Measurements from ENCODE around the gene NRK. TPM values are rescaled to one million over a fixed set of nuclear protein-coding genes. Genes with fewer than 3 reads are reported as not detected.

NRK gene
- total and polyA plus RNA-seq, 11 donors = 0.43 to 5.4 (median 1.9) TPM

DNA sequence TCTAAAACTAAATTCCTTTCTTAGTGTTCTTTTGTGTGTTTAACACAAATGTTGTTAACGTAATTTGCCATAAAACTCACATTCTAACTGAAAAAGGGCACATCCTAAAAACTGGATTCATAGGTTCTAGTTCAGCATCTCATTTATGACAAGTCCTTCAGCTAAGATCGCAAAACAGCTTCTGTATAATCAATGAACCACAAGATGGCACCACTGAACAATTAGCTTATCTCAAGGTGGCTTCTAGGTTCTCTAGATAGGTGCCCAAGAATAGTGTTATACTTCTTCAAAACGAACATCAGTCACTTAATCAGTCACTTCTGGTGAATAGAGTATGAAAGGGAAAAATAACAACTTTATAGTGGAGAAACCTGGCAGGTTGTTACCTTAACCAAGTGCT is 54.3 kb downstream of the NRK start:
- TF ChIP-seq, protein P1, sequence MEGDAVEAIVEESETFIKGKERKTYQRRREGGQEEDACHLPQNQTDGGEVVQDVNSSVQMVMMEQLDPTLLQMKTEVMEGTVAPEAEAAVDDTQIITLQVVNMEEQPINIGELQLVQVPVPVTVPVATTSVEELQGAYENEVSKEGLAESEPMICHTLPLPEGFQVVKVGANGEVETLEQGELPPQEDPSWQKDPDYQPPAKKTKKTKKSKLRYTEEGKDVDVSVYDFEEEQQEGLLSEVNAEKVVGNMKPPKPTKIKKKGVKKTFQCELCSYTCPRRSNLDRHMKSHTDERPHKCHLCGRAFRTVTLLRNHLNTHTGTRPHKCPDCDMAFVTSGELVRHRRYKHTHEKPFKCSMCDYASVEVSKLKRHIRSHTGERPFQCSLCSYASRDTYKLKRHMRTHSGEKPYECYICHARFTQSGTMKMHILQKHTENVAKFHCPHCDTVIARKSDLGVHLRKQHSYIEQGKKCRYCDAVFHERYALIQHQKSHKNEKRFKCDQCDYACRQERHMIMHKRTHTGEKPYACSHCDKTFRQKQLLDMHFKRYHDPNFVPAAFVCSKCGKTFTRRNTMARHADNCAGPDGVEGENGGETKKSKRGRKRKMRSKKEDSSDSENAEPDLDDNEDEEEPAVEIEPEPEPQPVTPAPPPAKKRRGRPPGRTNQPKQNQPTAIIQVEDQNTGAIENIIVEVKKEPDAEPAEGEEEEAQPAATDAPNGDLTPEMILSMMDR (IDR thresholded peaks at IDR 0.05) = peak in 1 of 12 donors; percentile 13
- TF ChIP-seq POLR2A (IDR thresholded peaks at IDR 0.05) = no peak
- 35 to 52% (median 43%) methylated on average over 3 of the region's 3 CpGs for WGBS, 4 donors
- intact Hi-C loops (cut with DNase I) = no loop called here
- Histone ChIP-seq H3K9me3 (no peaks in the 10 kb centered on the region), H3K4me1 (no peaks in the 10 kb centered on the region), H3K4me3 (no peak overlapping the region), H3K27ac (no peak overlapping the region), H3K27me3 (peaks cover 0 to 10% (median 0%) of the 10 kb centered on the region in 9 donors), H3K36me3 (no peaks in the 10 kb centered on the region)
- DNase-seq (no peak), ATAC-seq (no peak)

DNA sequence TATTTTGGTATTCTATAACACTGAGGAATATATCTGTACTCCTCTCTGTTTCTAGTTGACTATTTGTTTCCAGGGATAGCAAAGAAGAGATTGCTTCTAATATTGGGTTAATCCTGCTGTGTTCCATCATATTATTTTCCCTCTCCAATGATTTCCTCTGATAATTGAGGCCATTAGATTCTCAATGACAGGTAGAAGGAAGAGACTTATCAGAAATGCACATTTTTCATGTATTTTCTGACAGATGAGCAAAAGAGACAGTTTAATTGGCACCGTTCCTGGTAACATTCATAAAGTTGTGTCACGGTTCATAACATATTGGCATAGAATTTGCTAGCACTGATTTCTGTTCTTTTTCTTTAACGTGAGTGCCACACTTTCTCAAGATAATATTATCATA is 58.2 kb downstream of the NRK start:
- H3K27ac ChIP-seq = no peak overlapping the region
- peaks cover 0 to 16% (median 0%) of the 10 kb centered on the region in 9 donors for H3K27me3 ChIP-seq
- WGBS, 4 donors = 60 to 82% (median 71%) methylated on average over 3 of the region's 3 CpGs
- TF ChIP-seq POLR2A (IDR thresholded peaks at IDR 0.05) = no peak
- TF ChIP-seq, protein P1 (IDR thresholded peaks at IDR 0.05) = no peak
- no peaks in the 10 kb centered on the region for H3K4me1 ChIP-seq
- DNase-seq = no peak
- H3K36me3 ChIP-seq = no peaks in the 10 kb centered on the region
- H3K9me3 ChIP-seq = no peaks in the 10 kb centered on the region
- H3K4me3 ChIP-seq = no peak overlapping the region
- intact Hi-C loops (cut with DNase I) = no loop called here
- ATAC-seq = no peak

DNA sequence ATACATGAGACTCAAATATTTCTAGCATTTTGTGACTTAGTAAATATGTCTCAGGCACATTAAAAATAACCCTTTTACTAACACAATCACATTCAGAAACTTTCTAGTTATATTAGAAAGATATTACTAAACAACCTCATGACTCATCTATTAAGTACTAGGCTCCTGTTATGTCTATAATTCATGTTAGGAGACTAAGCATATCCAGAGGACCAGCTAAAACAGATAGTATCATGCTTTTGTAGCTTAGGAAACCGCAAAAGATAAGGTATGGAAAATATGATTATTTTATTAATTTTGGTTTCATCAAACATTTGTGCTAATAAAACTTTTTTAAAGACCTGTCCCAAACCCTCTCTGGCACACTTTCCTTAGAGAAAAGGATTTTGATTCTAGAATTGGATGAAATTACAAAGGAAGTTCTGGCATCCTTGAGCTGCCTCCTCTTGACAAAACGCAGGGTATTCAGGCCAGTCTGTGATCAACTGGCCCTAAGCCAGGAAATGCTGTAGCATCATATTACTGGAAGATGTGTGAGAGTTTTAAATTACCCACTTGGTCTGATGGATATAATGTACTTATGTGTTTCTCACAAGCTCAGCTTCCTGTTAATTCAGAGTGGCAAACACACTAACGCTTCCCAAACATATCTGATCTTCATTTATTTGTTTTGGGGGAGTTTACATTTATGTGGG is 60.4 kb downstream of the NRK start:
- H3K36me3 ChIP-seq = no peaks in the 10 kb centered on the region

DNA sequence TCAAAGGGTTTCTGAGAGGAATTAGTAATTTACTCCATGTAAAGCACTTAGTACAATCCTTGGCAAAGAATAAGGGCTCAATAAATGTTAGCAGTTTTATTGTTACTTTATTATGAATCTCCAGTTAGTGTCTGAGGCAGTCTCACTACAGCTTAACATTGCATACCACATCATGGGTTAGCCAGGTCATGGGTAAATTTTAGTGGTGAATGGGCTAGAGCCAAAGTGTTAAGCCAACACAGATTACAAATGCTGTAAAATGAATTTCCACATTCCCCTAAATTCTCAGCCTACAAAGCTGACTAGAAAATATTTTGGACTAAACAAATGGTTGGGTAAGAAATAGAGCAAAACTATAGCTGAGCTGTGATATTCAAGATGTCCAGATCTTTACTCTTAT is 72.4 kb downstream of the NRK start:
- Histone ChIP-seq H3K27me3 (peaks cover 0 to 10% (median 0%) of the 10 kb centered on the region in 9 donors), H3K4me1 (no peaks in the 10 kb centered on the region), H3K27ac (no peak overlapping the region), H3K36me3 (peaks cover 0 to 3% (median 0%) of the 10 kb centered on the region in 9 donors), H3K4me3 (no peak overlapping the region), H3K9me3 (no peaks in the 10 kb centered on the region)
- ATAC-seq (no peak), DNase-seq (no peak)
- intact Hi-C loops (cut with DNase I) = no loop called here
- no peak for TF ChIP-seq POLR2A (IDR thresholded peaks at IDR 0.05)
- TF ChIP-seq, protein P1 (IDR thresholded peaks at IDR 0.05) = no peak

More for the DNA sequence above, 60.4 kb downstream of the NRK start:
- Histone ChIP-seq H3K4me1 (no peaks in the 10 kb centered on the region), H3K27ac (no peak overlapping the region), H3K9me3 (no peaks in the 10 kb centered on the region), H3K4me3 (no peak overlapping the region), H3K27me3 (peaks cover 0 to 11% (median 0%) of the 10 kb centered on the region in 9 donors)
- intact Hi-C loops (cut with DNase I) = no loop called here
- WGBS, 4 donors = 39 to 48% (median 45%) methylated on average over 3 of the region's 3 CpGs
- TF ChIP-seq, protein P1 (IDR thresholded peaks at IDR 0.05) = no peak
- no peak for TF ChIP-seq POLR2A (IDR thresholded peaks at IDR 0.05)
- DNase-seq (no peak), ATAC-seq (no peak)
